Eye (tissue), 1 donor: Measurements from ENCODE around the gene GSK3A.

Experiments used
- DNase-seq: peaks from one replicate; pipeline ENCODE4 v3.0.0-alpha.2; 2015

GSK3A gene

GRCh38 chr19:42197375-42197817 lies 45.0 kb downstream of the GSK3A start:
- no peak for DNase-seq

DNA sequence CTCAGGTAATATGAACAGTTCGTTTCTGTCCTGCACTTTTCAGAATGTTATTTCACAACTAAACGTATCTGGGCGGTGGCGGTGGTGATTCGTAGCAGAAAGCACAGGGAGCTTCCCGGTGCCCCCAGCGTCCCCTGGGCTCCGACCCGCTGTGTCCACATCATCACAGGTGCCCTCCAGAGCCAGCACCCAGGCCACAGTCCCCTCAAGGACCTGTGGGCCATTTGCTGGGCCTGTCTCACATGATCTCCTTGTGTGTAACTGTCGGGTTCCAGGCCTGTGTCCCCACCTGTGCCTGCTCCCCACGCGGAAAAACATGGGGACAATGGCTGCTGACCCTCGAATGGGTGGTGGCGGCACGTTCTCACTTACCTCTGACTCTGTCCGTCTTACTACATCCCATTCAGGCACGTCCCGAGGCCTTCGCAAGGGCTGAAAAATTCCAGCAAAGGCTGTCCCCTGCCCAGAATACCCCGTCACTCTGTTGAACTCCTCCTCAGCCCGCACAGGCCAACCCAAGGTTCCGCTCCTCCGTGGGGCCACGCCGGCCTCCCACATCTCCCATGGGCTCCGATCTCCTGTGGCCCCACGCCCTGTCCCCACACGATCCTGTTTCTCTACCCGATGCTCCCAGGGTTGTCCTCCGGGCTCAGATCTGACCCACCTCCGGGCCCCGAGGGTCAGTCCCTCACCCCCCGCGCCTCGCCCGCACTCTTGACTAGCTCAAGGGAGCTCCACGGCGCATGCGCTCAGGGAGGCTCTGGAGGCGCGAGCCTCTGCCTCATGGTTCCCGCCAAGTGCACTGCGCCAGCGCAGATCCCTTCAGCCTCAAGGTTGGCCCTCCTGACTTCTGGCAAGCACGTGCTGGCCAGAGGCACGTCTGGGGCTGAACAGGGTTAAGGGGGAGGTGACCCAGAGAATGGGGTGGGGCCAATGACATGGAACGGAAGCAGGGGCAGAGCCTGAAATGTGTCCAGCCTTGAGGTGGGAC lies 46.1 kb downstream of the GSK3A start:
- DNase-seq: no peak

- no peak for DNase-seq
Observed at GRCh38 chr19:42193706-42194105, 48.7 kb downstream of the GSK3A start.

DNA sequence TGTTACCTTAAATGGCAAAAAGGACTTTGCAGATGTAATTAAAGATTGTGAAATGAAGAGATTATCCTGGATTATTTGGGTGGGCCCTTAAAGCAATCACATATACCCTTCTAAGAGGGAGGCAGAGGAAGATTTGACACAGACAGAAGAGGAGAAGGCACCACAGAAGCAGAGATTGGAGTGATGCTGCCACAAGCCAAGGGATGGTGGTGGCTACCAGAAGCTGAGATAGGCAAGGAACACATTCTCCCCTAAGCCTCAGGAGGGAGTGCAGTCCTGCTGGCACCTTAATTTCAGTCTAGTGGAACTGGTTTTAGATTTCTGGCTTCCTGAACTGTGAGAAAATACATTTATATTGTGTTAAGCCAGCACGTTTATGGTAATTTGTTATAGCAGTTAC lies 49.1 kb downstream of the GSK3A start:
- no peak for DNase-seq

- no peak for DNase-seq
Observed at GRCh38 chr19:42191855-42192254, 50.5 kb downstream of the GSK3A start.

DNA sequence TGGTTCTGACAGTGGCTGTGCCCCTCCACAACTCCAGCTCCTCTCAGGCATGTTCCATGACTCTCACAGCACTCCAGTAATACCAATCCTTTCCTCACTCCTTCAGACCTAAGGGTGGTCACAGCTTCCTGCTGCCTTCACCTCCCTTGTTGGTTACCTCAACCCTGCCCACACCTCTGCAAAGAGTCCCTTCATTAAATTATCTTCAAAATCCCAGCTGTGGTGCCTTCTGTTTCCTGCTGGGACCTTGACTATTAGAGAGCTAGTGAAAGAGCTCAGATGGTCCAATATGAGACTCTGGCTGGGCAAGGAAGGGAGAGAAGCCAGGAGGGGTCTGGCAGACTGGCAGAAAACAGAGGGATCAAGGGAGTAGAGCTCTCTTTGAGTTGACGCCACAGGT lies 51.1 kb downstream of the GSK3A start:
- no peak for DNase-seq

DNA sequence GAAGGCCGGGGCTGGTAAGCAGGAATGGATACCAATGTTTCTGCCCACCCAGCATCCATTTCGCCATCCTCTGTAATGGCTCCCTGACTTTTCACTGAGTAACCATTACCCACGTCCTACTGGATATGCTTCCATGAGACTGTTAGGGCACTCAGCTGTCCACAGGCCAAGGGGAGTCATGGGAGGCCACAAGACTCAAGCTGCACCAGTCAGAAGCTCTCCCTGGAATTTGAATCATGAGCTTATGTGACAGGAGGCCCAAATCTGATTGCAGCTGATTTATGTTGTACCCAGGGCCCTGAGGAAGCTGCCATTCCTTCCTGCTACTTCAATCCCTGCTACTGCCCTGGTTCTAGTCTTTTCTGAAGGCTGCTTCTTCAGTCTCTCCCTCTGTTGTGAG lies 53.3 kb downstream of the GSK3A start:
- no peak for DNase-seq

DNA sequence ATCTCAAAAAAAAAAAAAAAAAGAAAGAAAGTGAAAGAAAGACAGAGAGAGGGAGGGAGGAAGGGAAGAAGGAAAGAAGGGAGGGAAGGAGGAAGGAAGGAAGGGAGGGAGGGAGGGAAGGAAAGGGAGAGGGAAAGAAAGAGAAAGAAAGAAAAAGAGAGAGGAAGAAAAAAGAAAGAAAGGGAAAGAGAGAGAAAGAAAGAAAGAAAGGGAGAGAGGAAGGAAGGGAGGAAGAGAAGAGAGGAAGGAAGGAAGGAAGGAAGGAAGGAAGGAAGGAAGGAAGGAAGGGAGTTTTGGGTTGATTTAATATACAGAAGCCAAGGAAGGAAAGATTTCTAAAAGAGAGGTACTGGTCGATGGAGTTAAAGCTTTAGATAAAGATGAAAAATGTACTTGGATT lies 53.7 kb downstream of the GSK3A start:
- no peak for DNase-seq

- DNase-seq: no peak
Observed at GRCh38 chr19:42185277-42185676, 57.1 kb downstream of the GSK3A start.

DNA sequence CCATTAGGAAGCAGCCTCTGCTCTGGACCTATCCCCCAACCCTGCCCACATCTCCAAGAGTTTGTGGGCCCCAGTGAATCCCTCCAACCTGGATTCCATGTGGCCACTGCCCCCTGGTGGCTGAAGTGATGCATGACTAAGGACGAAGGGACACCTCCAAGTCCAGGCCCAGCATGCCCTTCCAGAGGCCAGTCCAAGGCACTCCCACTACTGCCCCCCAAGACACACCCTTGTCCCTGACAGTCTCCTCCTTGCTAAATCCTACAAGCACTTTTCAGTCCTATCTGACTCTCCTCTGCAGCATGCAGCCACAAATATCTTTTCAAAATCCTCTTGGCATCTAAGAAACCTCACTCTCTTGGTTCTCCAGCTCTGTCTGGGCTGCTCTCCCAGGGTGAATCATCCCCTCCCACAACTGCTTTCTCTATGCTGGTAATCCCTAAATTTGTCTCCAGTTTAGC lies 58.0 kb downstream of the GSK3A start:
- DNase-seq: peak; percentile 95
